Activated T-helper 2 cell treated with anti-CD3 and anti-CD28 coated beads, Interferon-gamma antibody, Interleukin-2, Interleukin-4, amounts not matched to agents 10 μg/mL and 5 μg/mL and 100 μg/mL, durations not matched to agents 14 hours and 24 hours and 36 hours (primary cell): ENCODE data around the gene OGFOD2. TPM values are rescaled to one million over a fixed set of nuclear protein-coding genes. Genes with fewer than 3 reads are reported as not detected.

Source experiments
- DNase-seq: peaks from one replicate; pipeline ENCODE4 v3.0.0; 2021; ENCODE audit warnings: low spot score
- H3K27ac Mint-ChIP-seq: one replicate; pipeline ENCODE4 v1.8.0; 2021; ENCODE audit warnings: mixed read lengths
- H3K27me3 Mint-ChIP-seq: one replicate; pipeline ENCODE4 v1.8.0; 2021; ENCODE audit warnings: low read depth, mixed read lengths
- H3K36me3 Mint-ChIP-seq: one replicate; pipeline ENCODE4 v1.8.0; 2021; ENCODE audit warnings: low read depth, mixed read lengths
- H3K4me1 Mint-ChIP-seq: one replicate; pipeline ENCODE4 v1.8.0; 2021; ENCODE audit warnings: low read depth, mixed read lengths
- H3K4me3 Mint-ChIP-seq: one replicate; pipeline ENCODE4 v1.8.0; 2021; ENCODE audit warnings: low read depth, mild to moderate bottlenecking, moderate library complexity, mixed read lengths
- H3K9me3 Mint-ChIP-seq: one replicate; pipeline ENCODE4 v1.8.0; 2021; ENCODE audit warnings: mixed read lengths
- intact Hi-C: fragments of 100-400 bp; cut with micrococcal nuclease; formaldehyde crosslinking; loops from one replicate; pipeline ENCODE4 v1.15.1; 2023
- total RNA-seq: library from RNA; stranded (reverse); gene quantifications from 2 replicates; pipeline ENCODE4 v1.2.3, GENCODE V29; 2022

The OGFOD2 gene
- total RNA-seq, 1 donor from 2014 or later = 20.3 TPM

DNA sequence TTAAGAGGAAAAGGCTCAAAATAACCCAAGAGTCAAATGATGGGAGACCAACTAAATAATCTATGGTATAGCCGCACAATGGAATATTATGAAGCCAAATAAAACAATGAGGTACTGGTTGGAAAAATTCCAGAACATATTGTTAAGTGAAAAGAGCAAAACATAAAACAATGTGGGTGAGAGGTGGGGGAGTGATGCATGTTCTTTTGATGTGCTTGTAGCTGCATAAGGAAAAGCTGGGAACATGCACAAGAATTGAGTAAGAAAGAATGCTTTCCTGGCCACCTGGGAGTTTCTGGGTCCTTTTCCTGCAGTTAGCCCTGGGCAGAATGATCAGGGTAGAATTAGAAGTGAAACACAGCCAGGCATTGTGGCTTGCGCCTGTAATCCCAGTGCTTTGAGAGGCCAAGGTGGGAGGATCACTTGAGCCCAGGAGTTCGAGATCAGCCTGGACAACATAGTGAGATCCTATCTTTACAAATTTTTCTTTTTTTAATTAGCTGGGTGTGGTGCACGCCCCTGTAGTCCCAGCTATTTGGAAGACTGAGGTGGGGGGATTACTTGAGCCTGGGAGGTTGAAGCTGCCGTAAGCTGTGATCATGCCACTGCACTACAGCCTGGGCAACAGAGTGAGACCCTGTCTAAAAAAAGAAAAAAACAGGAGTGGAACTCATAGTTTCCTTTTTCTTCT is 16.7 kb upstream of the OGFOD2 start:
- intact Hi-C loops = no loop called here
- no peaks in the 10 kb centered on the region for H3K27me3 Mint-ChIP-seq
- no peak for DNase-seq
- H3K36me3 Mint-ChIP-seq = no peaks in the 10 kb centered on the region
- H3K9me3 Mint-ChIP-seq = no peaks in the 10 kb centered on the region
- H3K4me3 Mint-ChIP-seq = no peak overlapping the region
- H3K4me1 Mint-ChIP-seq = no peaks in the 10 kb centered on the region
- no peak overlapping the region for H3K27ac Mint-ChIP-seq

DNA sequence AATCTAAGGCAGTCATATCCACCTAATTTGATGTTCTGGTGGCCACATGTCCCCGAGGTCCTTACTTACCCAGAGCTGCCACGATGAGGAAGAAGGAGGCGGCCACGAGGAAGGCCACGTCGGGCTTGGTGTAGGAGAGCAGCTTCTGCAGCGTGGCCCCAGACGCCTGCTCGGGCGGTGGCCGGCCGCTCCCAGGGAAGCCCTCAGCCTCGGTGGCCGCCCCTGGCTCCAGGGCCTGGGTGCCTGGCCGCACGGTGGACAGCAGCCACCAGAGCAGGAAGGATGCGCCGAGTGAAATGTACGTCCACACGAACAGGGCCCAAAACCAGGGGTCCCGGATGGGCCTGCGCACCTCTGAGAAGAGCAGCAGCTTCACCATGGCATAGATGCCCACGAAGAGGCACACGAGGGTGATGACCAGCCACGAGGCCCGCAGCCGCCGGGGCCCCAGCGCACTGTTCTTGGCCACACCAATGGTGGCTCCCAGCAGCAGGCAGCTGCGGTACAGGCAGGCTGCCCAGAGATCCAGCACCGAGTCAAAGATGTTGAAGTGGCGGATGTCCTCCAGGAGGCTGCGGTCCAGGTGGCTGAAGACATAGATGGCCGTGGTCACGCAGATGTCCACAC is 15.4 kb upstream of the OGFOD2 start:
- Mint-ChIP-seq H3K27ac (no peak overlapping the region), H3K27me3 (no peaks in the 10 kb centered on the region), H3K36me3 (no peaks in the 10 kb centered on the region), H3K4me1 (peaks cover under 1% of the 10 kb centered on the region), H3K9me3 (no peaks in the 10 kb centered on the region), H3K4me3 (no peak overlapping the region)
- intact Hi-C loops = no loop called here
- DNase-seq = no peak

DNA sequence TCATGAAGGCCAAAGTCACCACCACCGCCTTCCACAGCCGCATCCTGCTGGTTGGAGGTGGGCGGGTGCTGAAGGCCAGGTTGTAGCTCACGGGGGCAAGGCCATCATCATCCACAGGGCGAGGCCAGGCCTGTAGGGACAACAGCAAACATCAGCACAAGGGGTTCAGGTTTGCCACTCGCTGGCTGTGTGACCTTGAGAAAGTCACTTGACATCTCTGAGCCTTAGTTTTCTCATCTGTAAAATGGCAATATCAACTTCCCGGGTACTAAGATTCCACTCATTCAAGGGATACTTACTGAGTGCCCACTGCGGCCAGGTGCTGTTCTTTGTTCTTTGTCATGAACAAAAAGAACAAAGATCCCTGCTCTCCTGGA is 14.9 kb upstream of the OGFOD2 start:
- no peak overlapping the region for H3K27ac Mint-ChIP-seq
- DNase-seq = no peak
- H3K9me3 Mint-ChIP-seq = no peaks in the 10 kb centered on the region
- H3K4me3 Mint-ChIP-seq = no peak overlapping the region
- peaks cover 4% of the 10 kb centered on the region for H3K4me1 Mint-ChIP-seq
- intact Hi-C loops = no loop called here
- no peaks in the 10 kb centered on the region for H3K36me3 Mint-ChIP-seq
- H3K27me3 Mint-ChIP-seq = no peaks in the 10 kb centered on the region

DNA sequence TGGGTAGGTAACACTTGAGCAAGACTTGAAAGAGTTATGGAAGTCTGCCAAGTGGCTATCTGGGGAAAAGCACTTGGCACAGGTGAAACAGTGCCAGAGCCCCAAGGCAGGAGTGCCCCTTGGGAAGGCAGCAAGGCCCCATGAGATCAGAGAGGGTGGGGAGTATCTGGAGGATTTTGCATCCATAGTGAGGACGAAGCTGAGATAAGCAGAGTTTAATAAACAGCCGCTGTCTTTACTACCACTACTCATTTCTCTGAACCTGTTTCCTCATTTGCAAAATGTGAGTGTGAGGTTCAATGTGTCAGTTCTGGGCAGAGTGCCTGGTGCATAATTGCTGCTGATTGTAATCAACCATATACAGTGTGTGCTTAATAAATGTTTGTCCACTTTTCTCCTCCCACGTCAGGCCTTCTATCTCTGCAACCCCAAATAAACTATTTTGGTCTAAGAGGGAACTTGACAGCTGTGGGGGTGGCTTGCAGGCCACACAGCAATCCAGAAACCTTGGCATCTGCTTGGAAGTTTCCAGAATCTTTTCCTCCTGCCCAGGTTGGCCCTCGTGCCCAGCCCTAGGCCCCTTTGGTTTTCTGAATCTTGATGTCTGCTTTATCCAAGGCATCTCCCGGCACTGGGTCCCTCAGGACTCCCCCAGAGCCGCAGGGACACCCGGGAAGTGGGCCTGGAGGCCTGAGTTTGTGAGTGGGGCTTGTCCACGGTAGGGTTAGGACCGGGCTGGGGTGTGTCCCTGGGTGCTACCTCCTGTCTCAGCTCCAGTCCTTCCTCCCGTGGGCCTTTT is 13.3 kb upstream of the OGFOD2 start:
- Mint-ChIP-seq H3K4me3 (no peak overlapping the region), H3K4me1 (peaks cover 4% of the 10 kb centered on the region), H3K27me3 (no peaks in the 10 kb centered on the region), H3K9me3 (no peaks in the 10 kb centered on the region), H3K27ac (no peak overlapping the region), H3K36me3 (no peaks in the 10 kb centered on the region)
- intact Hi-C loops = no loop called here
- DNase-seq = no peak

DNA sequence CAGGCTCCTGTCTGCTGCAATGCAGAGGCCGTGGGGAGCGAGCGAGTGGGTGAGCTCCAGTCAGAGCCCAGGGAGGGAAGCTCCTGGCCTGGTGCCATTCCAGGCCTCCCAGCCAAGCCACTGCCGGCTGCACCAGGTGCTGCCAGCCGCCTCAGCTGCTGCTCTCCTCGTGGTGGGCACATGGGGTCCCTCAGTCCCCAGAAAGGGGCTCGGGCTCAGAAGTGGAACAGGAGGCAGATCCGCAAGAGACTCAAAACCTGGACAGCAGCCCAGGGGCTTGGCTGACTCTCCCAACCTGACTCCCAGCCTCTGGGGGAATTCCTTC is 11.1 kb upstream of the OGFOD2 start:
- DNase-seq = no peak
- intact Hi-C loops = no loop called here
- Mint-ChIP-seq H3K27me3 (no peaks in the 10 kb centered on the region), H3K9me3 (no peaks in the 10 kb centered on the region), H3K4me3 (no peak overlapping the region), H3K4me1 (peaks cover 4% of the 10 kb centered on the region), H3K27ac (no peak overlapping the region), H3K36me3 (no peaks in the 10 kb centered on the region)

DNA sequence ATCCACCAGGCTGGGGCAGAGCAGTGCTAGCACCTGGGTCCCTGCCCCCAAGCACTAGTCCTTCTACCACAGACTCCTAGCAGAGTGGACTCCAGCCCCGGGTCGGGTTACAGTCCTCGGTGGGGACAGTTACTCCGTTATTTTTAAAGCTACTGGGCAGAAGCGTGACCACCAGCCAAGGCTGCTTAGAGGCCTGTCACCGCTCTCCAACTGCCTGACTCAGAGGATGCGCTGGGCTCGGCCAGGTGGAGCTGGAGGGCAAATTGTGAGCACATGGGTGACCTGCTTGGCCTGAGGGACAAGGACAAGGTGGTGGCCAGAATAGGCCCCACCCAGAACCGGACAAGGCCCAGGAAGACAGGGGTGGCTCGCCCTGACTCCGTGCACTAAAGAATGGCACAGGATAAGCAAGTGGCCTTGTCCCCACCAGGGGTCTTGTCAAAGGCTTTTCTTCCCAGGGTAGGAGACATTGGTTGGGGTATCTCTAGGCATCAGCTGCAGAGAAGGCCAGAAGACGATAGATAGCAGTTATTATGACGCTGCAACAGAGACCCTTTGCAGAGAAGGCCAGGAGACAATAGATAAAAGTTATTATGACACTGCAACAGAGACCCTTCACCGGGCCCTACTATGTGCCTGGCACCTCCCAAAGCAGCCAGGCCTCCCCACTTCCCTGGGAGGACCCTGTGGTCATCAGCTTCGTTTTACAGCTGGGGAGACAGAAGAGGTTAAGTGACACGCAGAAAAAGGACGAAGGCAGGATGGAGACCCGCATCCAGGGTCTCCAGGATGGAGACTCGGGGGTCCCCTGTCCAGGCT is 10.4 kb upstream of the OGFOD2 start:
- no peaks in the 10 kb centered on the region for H3K27me3 Mint-ChIP-seq
- peaks cover 4% of the 10 kb centered on the region for H3K4me1 Mint-ChIP-seq
- peak overlapping the region; percentile 74 for H3K4me3 Mint-ChIP-seq
- no peaks in the 10 kb centered on the region for H3K9me3 Mint-ChIP-seq
- no peak overlapping the region for H3K27ac Mint-ChIP-seq
- DNase-seq = no peak
- intact Hi-C loops = no loop called here
- no peaks in the 10 kb centered on the region for H3K36me3 Mint-ChIP-seq

DNA sequence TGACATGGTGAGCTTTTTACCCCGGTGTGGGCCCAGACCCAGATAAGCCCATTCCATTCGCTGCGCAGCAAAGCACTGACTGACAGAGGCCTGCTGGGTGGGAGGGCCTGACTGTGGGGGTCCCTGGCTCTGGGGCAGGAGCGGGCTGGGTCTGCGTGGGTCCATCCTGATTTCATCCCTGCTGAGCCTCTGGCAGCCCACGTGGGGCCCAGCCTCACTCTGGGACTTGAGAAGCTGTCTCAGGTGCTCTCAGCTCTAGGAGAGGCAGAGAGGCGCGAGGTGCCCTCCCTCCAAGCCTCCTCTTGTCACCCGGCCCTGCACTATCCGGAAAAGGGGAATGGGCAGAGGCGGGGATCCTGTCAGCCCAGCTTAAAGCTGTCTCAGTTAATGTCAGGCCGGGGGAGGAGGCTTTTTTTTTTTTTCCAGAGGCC is 9.7 kb upstream of the OGFOD2 start:
- H3K4me1 Mint-ChIP-seq = peaks cover 4% of the 10 kb centered on the region
- no peaks in the 10 kb centered on the region for H3K27me3 Mint-ChIP-seq
- no peak overlapping the region for H3K27ac Mint-ChIP-seq
- H3K36me3 Mint-ChIP-seq = no peaks in the 10 kb centered on the region
- no peak for DNase-seq
- no peaks in the 10 kb centered on the region for H3K9me3 Mint-ChIP-seq
- peak overlapping the region; percentile 21 for H3K4me3 Mint-ChIP-seq
- intact Hi-C loops = no loop called here

DNA sequence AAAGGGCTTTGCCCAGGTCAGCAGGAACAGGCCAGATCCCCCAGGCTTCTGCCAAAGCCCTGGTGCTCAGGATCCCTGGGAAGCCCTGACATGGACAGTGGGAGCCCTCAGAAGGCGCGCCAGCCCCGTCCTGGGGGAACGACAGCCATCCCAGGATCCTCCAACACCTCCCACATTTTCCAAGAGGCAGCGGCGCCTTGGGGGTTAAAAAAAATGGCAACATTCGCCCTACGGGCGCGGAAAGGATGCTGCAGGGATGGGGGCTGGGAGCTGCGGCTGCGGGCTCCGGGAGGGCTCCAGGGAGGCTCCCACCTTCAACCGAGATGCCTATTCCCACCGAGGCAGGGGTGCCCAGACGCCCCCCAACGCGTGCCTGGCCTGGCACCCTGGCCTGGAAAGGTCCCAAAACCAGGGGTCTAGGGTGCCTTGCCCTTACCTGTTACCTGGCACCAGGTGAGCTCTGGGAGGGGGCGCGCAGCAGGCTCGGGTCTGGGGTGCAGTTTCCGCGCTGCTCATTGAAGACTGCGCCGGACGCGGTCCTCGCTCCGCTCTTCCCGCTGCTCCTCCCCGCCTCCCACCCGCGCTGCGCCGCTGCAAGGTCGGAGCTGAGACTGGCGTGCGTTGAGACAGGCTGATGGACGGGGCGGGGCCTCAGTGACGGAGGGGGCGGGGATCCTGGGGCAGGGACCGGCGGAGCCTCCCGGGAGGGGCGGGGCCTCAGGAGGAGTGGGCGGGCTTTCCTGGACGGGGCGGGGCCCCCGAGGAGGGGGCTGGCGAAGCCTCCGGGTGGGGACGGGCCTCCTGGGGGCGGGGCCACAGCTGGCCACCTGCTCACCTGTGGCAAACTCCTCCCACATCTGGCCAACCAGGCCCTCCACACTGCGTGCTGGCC is 8.9 kb upstream of the OGFOD2 start, which contains the start of gene ABCB9:
TSS of gene ABCB9 (minus strand) at position 613 of the 892 bp plus-strand sequence. CDS start 6,228 bp downstream, outside the sequence.
- intact Hi-C loops = loop anchor here (1.0 kb wide), 1 partner anchor 8 kb away; no protein-coding TSS in a partner anchor
- H3K4me1 Mint-ChIP-seq = peaks cover 4% of the 10 kb centered on the region
- DNase-seq = peak; percentile 85
- H3K27ac Mint-ChIP-seq = no peak within 1 kb of the TSS
- H3K36me3 Mint-ChIP-seq = no peaks in the 10 kb centered on the region
- H3K27me3 Mint-ChIP-seq = no peaks in the 10 kb centered on the region
- peak within 1 kb of the TSS; percentile 33 for H3K4me3 Mint-ChIP-seq
- no peaks in the 10 kb centered on the region for H3K9me3 Mint-ChIP-seq

DNA sequence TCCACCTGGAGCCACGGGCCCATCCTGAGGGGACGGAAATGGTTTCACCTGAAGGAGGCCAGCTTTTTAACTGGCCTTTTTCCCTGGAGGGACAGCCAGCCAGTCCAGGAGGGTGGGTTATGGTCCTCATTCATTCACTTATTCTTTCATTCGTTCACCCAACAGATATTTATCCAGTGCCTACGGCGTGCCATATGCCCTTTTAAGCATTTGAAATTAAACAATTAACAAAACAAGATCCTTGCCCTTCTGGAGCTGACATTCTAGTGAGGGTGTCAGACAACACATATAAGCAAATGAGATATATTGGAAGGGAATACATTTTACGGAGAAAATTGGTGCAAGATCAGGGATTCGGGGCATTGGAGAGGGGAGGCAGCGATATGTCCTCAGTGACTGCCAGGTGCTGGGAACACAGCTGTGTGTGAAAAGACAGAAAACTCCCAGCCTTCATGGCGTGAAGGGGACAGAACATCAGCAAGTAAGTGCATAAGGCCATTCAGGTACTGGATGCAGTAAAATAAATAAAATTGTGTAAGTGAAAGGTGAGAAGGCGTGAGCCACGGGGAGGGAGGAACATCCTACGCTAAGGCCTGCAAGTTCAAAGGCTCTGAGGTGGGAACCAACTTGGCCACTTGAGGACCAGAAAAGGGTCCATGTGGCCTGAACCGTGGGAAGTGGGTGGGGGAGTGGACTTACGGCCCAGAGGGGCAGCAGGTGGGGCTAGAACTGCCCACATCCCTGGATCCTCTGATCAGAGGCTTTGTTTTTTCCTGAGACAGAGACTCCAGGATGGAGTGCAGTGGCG is 8.1 kb upstream of the OGFOD2 start:
- DNase-seq = no peak
- Mint-ChIP-seq H3K27ac (no peak overlapping the region), H3K4me1 (peaks cover 4% of the 10 kb centered on the region), H3K4me3 (no peak overlapping the region), H3K27me3 (no peaks in the 10 kb centered on the region), H3K36me3 (no peaks in the 10 kb centered on the region), H3K9me3 (no peaks in the 10 kb centered on the region)
- intact Hi-C loops = loop anchor here (1.0 kb wide), 1 partner anchor 7 kb away; no protein-coding TSS in a partner anchor

DNA sequence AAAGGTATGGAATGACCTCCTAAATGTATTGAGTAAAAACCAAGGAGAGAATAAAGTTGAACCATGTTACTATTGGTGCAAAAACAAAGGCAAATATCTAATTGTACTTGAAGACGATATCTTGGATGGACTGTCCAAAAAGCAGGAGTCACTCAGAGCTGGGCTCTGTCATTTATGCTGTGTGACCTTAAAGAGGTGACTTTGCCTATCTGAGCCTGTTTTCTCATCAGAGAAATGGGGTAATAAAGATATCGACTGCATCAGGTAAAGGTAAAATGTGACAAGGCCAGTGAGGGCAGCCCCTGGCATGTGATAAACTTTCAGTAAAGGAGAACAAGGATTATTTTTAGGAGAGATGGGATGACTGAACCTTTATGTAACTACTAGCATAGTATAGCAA is 6.9 kb upstream of the OGFOD2 start:
- no peaks in the 10 kb centered on the region for H3K9me3 Mint-ChIP-seq
- intact Hi-C loops = no loop called here
- H3K27ac Mint-ChIP-seq = no peak overlapping the region
- no peaks in the 10 kb centered on the region for H3K27me3 Mint-ChIP-seq
- peaks cover 4% of the 10 kb centered on the region for H3K4me1 Mint-ChIP-seq
- H3K36me3 Mint-ChIP-seq = no peaks in the 10 kb centered on the region
- DNase-seq = no peak
- no peak overlapping the region for H3K4me3 Mint-ChIP-seq

DNA sequence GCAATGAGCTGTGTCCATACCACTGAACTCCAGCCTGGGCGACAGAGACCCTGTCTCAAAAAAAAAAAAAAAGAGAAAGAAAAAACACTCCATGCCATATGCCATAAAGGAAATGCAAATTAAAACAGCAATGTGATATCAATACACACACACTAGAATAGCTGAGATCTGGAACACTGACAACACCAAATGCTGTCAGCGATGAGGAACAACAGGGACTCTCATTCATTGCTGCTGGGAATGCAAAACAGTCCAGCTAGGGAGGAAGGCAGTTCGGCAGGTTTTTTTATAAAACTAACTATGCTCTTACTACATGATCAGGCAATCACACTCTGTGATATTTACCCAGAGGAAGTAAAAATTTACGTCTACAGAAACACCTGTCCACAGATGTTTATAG is 5.4 kb upstream of the OGFOD2 start:
- no peak for DNase-seq
- Mint-ChIP-seq H3K36me3 (no peaks in the 10 kb centered on the region), H3K4me3 (no peak overlapping the region), H3K27me3 (no peaks in the 10 kb centered on the region), H3K4me1 (peaks cover 3% of the 10 kb centered on the region), H3K27ac (no peak overlapping the region), H3K9me3 (no peaks in the 10 kb centered on the region)
- intact Hi-C loops = no loop called here
